T1000 (cell line): ENCODE results near the gene LRIG2.

ENCODE experiments used
- DNase-seq: peaks from one replicate; lab custom pipeline; 2025; ENCODE audit warnings: mixed read lengths; lab: John Stamatoyannopoulos, UW

Gene LRIG2

DNA sequence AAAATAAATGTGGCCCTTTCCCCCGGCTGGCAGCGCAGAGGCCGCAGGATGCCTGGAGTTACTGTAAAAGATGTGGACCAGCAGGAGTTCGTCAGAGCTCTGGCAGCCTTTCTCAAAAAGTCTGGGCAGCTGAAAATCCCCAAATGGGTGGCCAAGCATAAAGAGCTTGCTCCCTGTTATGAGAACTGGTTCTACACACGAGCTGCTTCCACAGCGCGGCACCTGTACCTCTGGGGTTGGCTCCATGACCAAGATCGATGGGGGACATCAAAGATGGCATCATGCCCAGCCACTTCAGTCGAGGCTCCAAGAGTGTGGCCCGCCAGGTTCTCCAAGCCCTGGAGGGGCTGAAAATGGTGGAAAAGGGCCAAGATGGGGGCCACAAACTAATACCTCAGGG is 95.9 kb downstream of the LRIG2 start:
- no peak for DNase-seq

DNA sequence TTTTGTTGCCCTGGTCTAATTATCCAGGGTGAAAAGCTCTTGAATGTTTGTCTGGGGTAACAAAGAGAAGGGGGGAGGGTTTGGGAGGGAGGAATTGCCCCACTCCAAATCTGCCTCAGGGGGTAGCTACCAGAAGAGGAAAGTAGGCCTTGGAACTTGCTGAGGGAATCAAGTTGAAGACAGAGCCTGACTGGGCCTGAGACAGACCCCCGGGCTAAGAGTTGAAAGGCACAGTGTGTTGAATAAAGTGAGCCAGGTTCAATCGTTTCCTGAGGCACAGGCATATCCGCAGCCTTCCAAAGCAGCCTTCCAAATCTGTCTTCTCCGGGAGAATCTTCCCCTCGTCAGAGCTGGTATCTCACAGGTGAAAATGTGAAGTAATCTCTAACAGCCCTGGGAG is 96.6 kb downstream of the LRIG2 start:
- no peak for DNase-seq

DNA sequence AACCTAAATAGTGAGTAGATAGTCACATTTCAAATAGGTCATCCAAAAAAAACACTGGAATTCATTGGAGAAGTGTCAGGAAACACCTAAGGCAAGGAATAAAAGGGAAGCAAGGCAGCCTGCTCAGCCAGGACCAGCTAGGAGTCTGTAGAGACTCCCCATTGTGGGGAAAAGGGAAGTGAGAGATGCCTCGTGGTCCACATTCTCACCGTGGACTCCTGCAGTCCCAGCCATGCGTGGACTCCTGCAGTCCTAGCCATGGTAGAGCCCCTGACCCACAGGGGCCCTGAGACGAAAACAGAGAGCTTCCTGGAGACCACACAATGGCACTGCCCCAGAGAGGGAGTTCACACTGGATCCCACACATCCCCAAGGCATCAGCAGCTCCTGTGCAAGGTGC is 97.5 kb downstream of the LRIG2 start:
- no peak for DNase-seq

DNA sequence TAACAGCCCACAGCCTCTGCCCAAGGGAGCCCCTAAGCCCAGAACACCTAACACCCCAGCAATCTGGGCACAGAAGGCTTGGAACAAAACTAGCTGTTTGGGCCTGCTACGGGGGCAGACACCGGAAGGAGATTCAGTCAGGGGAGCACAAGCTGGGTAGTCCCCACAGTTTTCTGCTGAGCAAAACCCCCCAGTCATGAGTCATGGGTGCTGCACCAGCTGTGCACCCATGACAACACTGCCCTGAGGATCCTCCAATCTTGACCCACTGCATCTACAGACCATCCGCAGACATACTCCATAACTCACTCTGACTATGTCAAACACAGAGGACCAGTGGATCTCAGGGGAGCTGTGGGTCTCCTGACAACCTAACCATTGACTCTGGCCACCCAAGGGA is 105.1 kb downstream of the LRIG2 start:
- no peak for DNase-seq

DNA sequence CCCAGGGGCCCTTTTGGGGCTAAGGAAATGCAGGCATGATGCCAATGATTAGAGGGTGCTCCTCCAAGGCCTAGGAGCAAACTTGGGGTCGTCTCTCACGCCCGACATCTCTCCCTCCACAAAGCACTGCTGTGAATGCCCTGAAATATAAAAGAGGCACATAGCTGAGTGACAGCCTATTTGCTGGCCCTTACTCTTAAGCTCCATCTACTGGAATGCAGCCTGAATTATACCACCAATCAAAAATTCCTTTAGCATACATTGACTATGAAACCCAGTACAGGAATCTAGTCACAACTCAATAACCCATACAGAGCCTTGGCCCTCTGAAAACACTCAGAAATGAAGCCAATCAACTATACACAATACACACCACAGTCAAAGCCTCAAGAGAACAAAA is 105.5 kb downstream of the LRIG2 start:
- no peak for DNase-seq
